HepG2 (cell line): Measurements from ENCODE around the gene BAZ1A. TPM values are rescaled to one million over a fixed set of nuclear protein-coding genes. Genes with fewer than 3 reads are reported as not detected.

ENCODE experiments used
- FOXK2 ChIP-seq: fragments of 450-650 bp; IDR thresholded peaks from 2 replicates; pipeline ENCODE4 v1.6.1; 2016
- HNRNPK ChIP-seq: fragments of 200-400 bp; formaldehyde crosslinking; IDR thresholded peaks from 2 replicates; pipeline ENCODE4 v1.6.1; 2018; ENCODE audit warnings: low read length, low read depth, moderate library complexity, mild to moderate bottlenecking; ENCODE audit not compliant: poor library complexity, severe bottlenecking
- HOXA3 ChIP-seq: sonication (generic); formaldehyde crosslinking; IDR thresholded peaks from 2 replicates; pipeline ENCODE4 v1.5.0; 2020; ENCODE audit warnings: missing genetic modification reagents
- IKZF1 ChIP-seq: fragments of 450-650 bp; IDR thresholded peaks from 2 replicates; pipeline ENCODE4 v1.7.1; 2016
- IRF2 ChIP-seq: IDR thresholded peaks from 2 replicates; pipeline ENCODE4 v1.6.1; 2018; ENCODE audit warnings: missing genetic modification reagents, missing compliant biosample characterization
- JDP2 ChIP-seq: sonication (generic); formaldehyde crosslinking; IDR thresholded peaks from 2 replicates; pipeline ENCODE4 v1.8.1; 2022; ENCODE audit warnings: missing genetic modification reagents, borderline replicate concordance
- KLF9 ChIP-seq: IDR thresholded peaks from 2 replicates; pipeline ENCODE4 v1.6.1; 2016; ENCODE audit warnings: low read depth
- NFIB ChIP-seq: sonication (generic); formaldehyde crosslinking; IDR thresholded peaks from 2 replicates; pipeline ENCODE4 v1.9.0; 2021; ENCODE audit warnings: missing genetic modification reagents, mild to moderate bottlenecking, borderline replicate concordance
- POLR2A ChIP-seq, 2 experiments: IDR thresholded peaks; 2 replicates each; pipeline ENCODE4 v1.6.1; 2011; ENCODE audit warnings: low read depth in 2 of 2, low read length in 2 of 2, mild to moderate bottlenecking in 1 of 2, moderate library complexity in 1 of 2; ENCODE audit not compliant: insufficient read depth in 1 of 2
- RELA ChIP-seq: sonication (generic); formaldehyde crosslinking; IDR thresholded peaks from 2 replicates; pipeline ENCODE4 v1.4.0; 2020; ENCODE audit warnings: missing genetic modification reagents
- SOX6 ChIP-seq, 2 experiments: fragments of 450-650 bp in 1 of 2; sonication (generic) in 1 of 2; formaldehyde crosslinking in 1 of 2; IDR thresholded peaks; 2 replicates each; pipeline versions ENCODE4 v1.4.0 to v1.6.1; 2017 to 2020; ENCODE audit warnings: antibody characterized with exemption in 1 of 2, mild to moderate bottlenecking in 1 of 2, missing genetic modification reagents in 1 of 2
- SP5 ChIP-seq: IDR thresholded peaks from 2 replicates; pipeline ENCODE4 v1.6.1; 2016; ENCODE audit warnings: low read depth, borderline replicate concordance
- TBX2 ChIP-seq: sonication (generic); formaldehyde crosslinking; IDR thresholded peaks from 2 replicates; pipeline ENCODE4 v1.5.0; 2020; ENCODE audit warnings: missing genetic modification reagents, mild to moderate bottlenecking, borderline replicate concordance
- ZFYVE20 ChIP-seq: sonication (generic); formaldehyde crosslinking; IDR thresholded peaks from 2 replicates; pipeline ENCODE4 v1.8.0; 2023; ENCODE audit warnings: low read depth, mild to moderate bottlenecking, moderate library complexity, missing genetic modification reagents, borderline replicate concordance
- ZIK1 ChIP-seq: sonication (generic); formaldehyde crosslinking; IDR thresholded peaks from 2 replicates; pipeline ENCODE4 v1.5.0; 2020; ENCODE audit warnings: mild to moderate bottlenecking, low read depth, missing genetic modification reagents, borderline replicate concordance
- ZNF382 ChIP-seq: sonication (generic); formaldehyde crosslinking; IDR thresholded peaks from 2 replicates; pipeline ENCODE4 v1.5.0; 2020; ENCODE audit warnings: missing genetic modification reagents, mild to moderate bottlenecking, borderline replicate concordance
- ZNF383 ChIP-seq: sonication (generic); formaldehyde crosslinking; IDR thresholded peaks from 2 replicates; pipeline ENCODE4 v1.4.0; 2020; ENCODE audit warnings: missing genetic modification reagents, mild to moderate bottlenecking, borderline replicate concordance
- ZNF550 ChIP-seq: sonication (generic); formaldehyde crosslinking; IDR thresholded peaks from 2 replicates; pipeline ENCODE4 v1.4.0; 2020; ENCODE audit warnings: mild to moderate bottlenecking, missing genetic modification reagents, borderline replicate concordance
- ZNF619 ChIP-seq: sonication (generic); formaldehyde crosslinking; IDR thresholded peaks from 2 replicates; pipeline ENCODE4 v1.4.0; 2020; ENCODE audit warnings: mild to moderate bottlenecking, missing genetic modification reagents
- ZNF883 ChIP-seq: sonication (generic); formaldehyde crosslinking; IDR thresholded peaks from 2 replicates; pipeline ENCODE4 v1.5.1; 2020; ENCODE audit warnings: mild to moderate bottlenecking, missing genetic modification reagents; ENCODE audit errors: not compliant biosample characterization
- ZNF891 ChIP-seq: sonication (generic); formaldehyde crosslinking; IDR thresholded peaks from 2 replicates; pipeline ENCODE4 v1.5.0; 2020; ENCODE audit warnings: mild to moderate bottlenecking, missing genetic modification reagents
- polyA plus RNA-seq, 8 experiments: library from polyadenylated mRNA; depleted of rRNA in 3 of 8; stranded (reverse) in 7 of 8; unstranded in 1 of 8; fragments of >200 nt; fragmentation: Illumina TruSeq in 4 of 8; extraction: Trizol in 4 of 8; gene quantifications; 2 replicates each; pipeline versions ENCODE4 v1.2.1 to v1.2.3, GENCODE V29; 2011 to 2016; ENCODE audit warnings: low read depth in 4 of 8, missing spikeins in 1 of 8, mixed read lengths in 1 of 8; ENCODE audit not compliant: insufficient read depth in 1 of 8
- total RNA-seq, 5 experiments: library from RNA; depleted of rRNA; stranded (reverse); fragments of >200 nt; fragmentation: Illumina TruSeq; extraction: Trizol; gene quantifications; 2 replicates each; pipeline ENCODE4 v1.2.3, GENCODE V29; 2016; ENCODE audit warnings: low read depth in 1 of 5
- TF ChIP-seq, protein P1 (sequence below): sonication (generic); formaldehyde crosslinking; conservative IDR thresholded peaks from 2 replicates; pipeline ENCODE4 v1.8.1; 2023; ENCODE audit warnings: missing genetic modification reagents
- TF ChIP-seq, protein P2 (sequence below): sonication (generic); formaldehyde crosslinking; IDR thresholded peaks from 2 replicates; pipeline ENCODE4 v1.5.0; 2020; ENCODE audit warnings: missing genetic modification reagents
- TF ChIP-seq, protein P3 (sequence below): sonication (generic); formaldehyde crosslinking; IDR thresholded peaks from 2 replicates; pipeline ENCODE4 v1.5.0; 2020; ENCODE audit warnings: missing genetic modification reagents, mild to moderate bottlenecking, borderline replicate concordance
- TF ChIP-seq, protein P4 (sequence below): sonication (generic); formaldehyde crosslinking; IDR thresholded peaks from 2 replicates; pipeline ENCODE4 v1.5.0; 2020; ENCODE audit warnings: missing genetic modification reagents

BAZ1A gene
- total and polyA plus RNA-seq, 2 of the 13 experiments (the other 11 are each of a cell fraction or from before 2014, with no cell fraction given) = 20.9 to 56.8 TPM

DNA sequence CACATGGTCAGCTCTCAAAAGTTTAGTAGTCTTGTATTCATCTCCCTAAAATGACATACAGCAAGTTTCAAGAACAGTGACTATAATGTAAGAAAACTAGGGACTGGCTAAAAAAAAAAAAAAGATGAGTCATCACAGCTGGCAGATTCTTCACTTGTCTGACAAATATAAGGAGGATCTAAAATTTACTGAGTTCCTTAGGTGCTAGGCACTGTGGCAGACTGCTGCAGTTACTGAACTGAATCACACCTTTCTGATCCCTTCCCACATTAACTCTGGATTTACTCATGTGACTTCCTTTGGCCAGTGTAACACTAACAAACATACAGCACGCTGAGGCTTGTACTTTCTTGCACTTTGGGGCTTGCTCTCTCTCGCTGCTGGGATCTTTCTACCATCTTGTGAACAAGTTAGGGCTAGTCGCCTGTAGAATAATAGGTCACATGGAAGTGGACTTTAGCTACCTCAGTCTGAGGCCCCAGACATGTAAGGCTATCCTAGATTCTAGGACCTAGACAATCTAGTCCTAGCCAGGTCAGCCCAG lies 32.1 kb downstream of the BAZ1A start (continued):
- TF ChIP-seq ZNF883 (no peak), IRF2 (0 out of 2 replicates have a peak, but pooled peaks have one; percentile 2), SOX6 (IDR thresholded peaks at IDR 0.05) (no peak), SOX6 (CRISPR knock-in tag; IDR thresholded peaks at IDR 0.05) (no peak), ZNF550 (CRISPR knock-in tag) (no peak), ZNF891 (CRISPR knock-in tag) (no peak), RELA (CRISPR knock-in tag) (no peak; the same call in 1 of the 2 replicates), ZFYVE20 (CRISPR knock-in tag) (no peak), HOXA3 (CRISPR knock-in tag) (no peak), NFIB (no peak), SP5 (no peak), ZNF382 (CRISPR knock-in tag) (no peak), POLR2A (IDR thresholded peaks at IDR 0.05; ENCODE audit: insufficient read depth in 1 of 2, low read depth in 2 of 2, low read length in 2 of 2) (no peak), TBX2 (CRISPR knock-in tag) (no peak), IKZF1 (no peak), ZNF383 (CRISPR knock-in tag) (no peak), ZIK1 (CRISPR knock-in tag) (no peak), FOXK2 (no peak), KLF9 (CRISPR knock-in tag) (no peak), HNRNPK (no peak), JDP2 (no peak), ZNF619 (CRISPR knock-in tag) (no peak)
- TF ChIP-seq, protein P1, sequence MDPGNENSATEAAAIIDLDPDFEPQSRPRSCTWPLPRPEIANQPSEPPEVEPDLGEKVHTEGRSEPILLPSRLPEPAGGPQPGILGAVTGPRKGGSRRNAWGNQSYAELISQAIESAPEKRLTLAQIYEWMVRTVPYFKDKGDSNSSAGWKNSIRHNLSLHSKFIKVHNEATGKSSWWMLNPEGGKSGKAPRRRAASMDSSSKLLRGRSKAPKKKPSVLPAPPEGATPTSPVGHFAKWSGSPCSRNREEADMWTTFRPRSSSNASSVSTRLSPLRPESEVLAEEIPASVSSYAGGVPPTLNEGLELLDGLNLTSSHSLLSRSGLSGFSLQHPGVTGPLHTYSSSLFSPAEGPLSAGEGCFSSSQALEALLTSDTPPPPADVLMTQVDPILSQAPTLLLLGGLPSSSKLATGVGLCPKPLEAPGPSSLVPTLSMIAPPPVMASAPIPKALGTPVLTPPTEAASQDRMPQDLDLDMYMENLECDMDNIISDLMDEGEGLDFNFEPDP = 0 out of 2 replicates have a peak, but pooled peaks have one; percentile 89
- TF ChIP-seq, protein P2, sequence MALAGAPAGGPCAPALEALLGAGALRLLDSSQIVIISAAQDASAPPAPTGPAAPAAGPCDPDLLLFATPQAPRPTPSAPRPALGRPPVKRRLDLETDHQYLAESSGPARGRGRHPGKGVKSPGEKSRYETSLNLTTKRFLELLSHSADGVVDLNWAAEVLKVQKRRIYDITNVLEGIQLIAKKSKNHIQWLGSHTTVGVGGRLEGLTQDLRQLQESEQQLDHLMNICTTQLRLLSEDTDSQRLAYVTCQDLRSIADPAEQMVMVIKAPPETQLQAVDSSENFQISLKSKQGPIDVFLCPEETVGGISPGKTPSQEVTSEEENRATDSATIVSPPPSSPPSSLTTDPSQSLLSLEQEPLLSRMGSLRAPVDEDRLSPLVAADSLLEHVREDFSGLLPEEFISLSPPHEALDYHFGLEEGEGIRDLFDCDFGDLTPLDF (CRISPR knock-in tag) = no peak
- TF ChIP-seq, protein P3, sequence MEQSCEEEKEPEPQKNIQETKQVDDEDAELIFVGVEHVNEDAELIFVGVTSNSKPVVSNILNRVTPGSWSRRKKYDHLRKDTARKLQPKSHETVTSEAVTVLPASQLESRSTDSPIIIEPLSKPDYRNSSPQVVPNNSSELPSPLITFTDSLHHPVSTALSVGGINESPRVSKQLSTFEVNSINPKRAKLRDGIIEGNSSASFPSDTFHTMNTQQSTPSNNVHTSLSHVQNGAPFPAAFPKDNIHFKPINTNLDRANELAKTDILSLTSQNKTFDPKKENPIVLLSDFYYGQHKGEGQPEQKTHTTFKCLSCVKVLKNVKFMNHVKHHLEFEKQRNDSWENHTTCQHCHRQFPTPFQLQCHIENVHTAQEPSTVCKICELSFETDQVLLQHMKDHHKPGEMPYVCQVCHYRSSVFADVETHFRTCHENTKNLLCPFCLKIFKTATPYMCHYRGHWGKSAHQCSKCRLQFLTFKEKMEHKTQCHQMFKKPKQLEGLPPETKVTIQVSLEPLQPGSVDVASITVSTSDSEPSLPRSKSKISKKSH (CRISPR knock-in tag) = no peak
- TF ChIP-seq, protein P4, sequence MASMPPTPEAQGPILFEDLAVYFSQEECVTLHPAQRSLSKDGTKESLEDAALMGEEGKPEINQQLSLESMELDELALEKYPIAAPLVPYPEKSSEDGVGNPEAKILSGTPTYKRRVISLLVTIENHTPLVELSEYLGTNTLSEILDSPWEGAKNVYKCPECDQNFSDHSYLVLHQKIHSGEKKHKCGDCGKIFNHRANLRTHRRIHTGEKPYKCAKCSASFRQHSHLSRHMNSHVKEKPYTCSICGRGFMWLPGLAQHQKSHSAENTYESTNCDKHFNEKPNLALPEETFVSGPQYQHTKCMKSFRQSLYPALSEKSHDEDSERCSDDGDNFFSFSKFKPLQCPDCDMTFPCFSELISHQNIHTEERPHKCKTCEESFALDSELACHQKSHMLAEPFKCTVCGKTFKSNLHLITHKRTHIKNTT = no peak
